UCSD-AML1 (cell line): Measurements from ENCODE around the gene OGFOD3.
"Not testable (repeated sequence)": the region's sequence is repeated elsewhere in the genome, so short reads cannot be mapped to it uniquely, and the experiment has no call there.

Source experiments
- DNase-seq: peaks from one replicate; lab custom pipeline; 2025; ENCODE audit not compliant: unreplicated experiment; lab: John Stamatoyannopoulos, UW

The OGFOD3 gene

GRCh38 chr17:82388922-82389283, 29.5 kb downstream of the OGFOD3 start:
- no peak for DNase-seq

DNA sequence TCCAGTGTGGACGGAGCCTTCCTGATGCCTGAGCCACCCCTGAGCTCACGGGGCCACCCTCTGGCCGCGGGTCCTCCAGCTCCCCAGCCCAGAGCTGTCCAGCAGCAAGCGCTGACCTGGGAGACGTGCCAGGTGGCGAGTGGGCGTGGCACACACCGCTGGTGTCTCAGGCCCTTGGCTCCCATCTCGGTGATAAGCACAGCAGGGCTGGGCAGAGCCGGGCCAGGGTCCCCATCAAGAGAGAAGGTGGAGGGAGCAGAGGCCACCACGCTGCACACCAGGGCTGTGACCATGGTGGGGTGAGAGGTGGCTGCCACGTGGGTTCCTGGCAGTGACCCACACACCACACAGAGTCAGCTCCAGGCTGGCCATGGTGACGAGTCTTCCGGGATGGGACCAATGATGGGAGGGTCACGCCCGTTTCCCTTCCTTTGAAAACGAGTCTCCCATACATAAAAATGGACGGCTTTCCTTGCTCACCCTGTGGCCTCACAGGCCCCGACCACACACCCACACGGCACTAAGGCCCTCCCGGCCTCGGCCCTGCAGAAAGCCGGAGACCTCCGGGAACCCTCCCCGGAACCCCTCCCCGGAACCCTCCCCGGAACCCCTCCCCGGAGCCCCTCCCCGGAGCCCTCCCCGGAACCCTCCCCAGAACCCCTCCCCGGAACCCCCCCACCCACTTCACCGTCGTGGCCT, 30.0 kb downstream of the OGFOD3 start:
- DNase-seq = no peak

DNA sequence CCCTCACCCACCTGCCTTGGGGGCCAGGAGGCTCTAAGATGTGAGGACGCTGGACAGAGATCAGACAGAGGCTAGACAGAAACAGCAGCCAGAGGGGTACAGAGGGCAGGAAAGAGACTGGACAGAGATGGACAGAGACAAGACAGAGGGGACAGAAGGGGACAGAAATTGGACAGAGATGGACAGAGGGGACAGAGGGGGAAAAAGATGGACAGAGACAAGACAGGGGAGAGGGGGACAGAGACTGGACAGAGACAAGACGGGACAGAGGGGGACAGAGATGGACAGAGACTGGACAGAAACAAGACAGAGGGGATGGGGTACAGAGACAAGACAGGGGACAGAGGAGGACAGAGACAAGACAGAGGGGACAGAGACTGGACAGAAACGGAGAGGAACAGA, 30.7 kb downstream of the OGFOD3 start:
- DNase-seq = no peak

DNA sequence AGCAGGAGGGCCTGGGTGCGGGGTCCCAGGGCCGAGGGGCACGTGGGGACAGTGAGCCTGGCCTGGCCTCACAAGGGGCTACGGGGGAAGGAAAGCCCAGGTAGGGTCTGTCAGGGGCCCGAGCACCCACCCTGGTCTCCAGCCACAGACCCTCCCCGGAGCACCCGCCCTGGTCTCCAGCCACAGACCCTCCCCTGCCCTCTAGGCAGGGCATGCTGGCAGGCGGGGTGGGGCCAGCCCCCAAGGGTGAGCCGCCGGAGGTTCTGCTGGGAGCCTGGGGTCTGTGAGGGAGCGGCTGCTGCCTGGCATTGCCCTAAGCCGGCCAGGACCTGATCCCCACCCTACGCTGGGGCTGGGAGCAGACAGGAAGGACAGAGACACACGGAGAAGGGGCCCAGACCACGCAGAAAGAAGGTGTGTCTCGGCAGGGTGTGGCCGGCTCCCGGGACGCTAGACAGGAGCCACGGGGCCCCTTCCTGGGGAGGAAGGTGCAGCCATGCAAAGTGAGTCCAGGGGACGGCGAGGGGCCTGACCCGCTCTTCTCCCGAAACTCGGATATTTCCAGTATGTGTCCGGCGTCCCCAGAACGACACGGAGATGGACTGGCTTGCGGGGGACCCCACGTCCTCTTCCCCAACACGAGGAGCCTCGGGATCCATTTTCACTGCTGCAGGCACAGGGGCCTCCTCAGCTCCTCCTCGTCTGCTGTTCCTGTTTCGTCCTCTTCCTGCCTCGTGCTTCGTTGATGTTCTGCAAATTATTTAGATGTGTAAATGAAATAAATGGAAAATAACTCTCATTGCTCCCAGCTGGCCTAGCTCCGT, 31.3 kb downstream of the OGFOD3 start:
- no peak for DNase-seq

- no peak for DNase-seq
These were observed 32.0 kb downstream of the OGFOD3 start for GRCh38 chr17:82386255-82386831.

DNA sequence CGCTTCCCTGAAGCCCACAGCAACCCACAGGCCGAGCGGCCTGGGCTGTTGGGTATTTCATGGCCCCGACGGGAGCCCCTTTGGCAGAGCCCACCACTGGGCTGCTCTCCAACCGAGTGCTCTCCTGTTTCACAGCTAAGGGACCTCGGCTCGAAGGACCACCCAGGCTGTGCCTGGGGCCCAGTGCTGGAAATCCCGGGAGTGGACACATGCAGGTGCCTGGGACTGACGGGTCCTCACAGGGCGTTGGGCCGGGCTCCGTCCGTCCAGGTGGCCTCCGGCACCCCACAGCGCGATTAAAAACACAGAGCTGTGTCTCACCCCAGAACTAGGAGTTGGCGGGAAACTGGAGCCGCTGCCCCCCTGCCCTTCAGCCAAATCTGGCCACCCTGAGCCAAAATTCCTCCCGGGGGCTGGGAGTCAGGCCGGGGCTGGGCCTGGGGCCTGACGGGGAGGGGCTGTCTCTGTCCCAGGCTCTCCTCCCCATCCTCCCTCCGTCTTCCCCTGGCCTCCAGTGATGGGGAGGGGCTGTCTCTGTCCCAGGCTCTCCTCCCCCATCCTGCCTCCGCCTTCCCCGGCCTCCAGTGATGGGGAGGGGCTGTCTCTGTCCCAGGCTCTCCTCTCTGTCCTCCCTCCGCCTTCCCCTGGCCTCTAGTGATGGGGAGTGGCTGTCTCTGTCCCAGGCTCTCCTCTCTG, 32.7 kb downstream of the OGFOD3 start:
- DNase-seq = no peak

GRCh38 chr17:82384730-82385481, 33.5 kb downstream of the OGFOD3 start:
- DNase-seq = no peak

DNA sequence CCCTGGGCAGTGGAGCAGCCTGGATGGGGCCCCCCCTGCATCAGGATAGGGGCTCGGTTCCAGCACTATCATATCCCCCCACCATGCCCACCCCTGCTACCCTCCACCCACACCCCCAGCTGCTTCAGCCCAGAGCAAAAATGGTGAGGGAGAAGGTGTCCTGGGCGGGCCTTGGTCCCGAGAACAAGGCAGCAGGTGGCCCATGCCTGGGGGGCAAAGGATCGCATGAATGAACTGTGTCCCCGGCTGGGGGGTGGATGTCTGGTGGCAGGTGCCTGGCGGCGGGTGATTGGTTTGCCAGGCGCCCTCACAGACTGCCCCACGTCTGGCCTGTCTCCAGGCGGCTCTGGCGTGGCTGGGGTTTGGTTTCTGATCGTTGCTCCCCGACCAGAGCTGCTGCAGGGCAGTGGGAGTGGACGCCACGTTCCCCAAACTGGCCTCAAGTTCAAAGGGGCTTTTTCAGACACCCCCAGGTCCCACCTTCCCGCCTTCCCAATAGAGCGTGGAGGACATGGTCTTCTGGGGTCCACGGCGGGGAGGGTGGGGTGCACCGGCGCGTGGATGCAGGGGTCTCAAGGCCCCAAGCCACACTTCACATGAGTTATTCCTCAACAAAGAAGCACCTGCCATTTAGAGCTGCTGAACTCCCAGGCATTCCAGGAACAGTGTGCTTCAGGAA, 34.2 kb downstream of the OGFOD3 start:
- no peak for DNase-seq

GRCh38 chr17:82383411-82383810, 35.0 kb downstream of the OGFOD3 start:
- no peak for DNase-seq

- DNase-seq = no peak
These were observed 35.5 kb downstream of the OGFOD3 start for GRCh38 chr17:82382933-82383255.

GRCh38 chr17:82382220-82382932, 36.0 kb downstream of the OGFOD3 start:
- not testable (repeated sequence) for DNase-seq

DNA sequence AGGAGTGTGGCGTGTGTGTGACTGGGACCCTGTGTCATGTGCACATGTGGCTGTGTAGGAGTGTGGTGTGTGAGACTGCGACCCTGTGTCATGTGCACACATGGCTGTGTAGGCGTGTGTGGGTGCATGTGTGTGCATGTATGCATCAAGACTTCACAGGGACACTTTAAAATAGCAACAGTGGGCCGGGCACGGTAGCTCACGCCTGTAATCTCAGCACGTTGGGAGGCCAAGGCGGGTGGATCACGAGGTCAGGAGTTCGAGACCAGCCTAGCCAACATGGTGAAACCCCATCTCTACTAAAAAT, 36.7 kb downstream of the OGFOD3 start:
- not testable (repeated sequence) for DNase-seq

DNA sequence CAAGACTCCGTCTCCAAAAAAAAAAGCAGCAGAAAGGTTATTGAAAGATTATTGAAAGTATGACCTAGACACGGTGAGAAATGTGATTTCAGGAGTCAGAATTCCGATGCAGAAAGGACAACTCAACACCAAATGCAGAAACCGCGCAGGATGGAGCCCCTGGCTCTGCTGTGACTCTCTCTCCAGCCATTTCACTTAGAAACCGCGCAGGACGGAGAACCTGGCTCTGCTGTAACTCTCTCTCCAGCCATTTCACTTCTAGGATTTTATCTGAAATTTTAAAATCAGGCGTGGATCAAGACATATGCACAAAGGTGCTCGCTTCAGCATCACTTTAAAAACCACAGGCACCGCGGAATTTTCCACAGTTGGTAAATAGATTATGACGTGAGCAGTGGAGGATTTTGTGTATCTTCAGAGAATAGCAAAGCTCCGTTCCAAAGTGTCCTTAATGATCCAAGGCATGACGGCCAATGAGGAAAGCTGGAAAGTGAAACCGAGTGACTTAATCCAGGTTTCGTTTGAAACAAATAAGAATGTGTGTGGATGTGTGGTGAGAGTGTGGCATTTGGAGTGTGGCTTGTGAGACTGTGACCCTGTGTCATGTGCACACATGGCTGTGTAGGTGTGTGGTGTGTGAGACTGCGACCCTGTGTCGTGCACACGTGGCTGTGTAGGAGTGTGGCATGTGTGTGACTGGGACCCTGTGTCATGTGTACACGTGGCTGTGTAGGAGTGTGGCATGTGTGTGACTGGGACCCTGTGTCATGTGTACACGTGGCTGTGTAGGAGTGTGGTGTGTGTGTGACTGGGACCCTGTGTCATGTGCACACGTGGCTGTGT, 37.3 kb downstream of the OGFOD3 start:
- DNase-seq = no peak

GRCh38 chr17:82378741-82379021, 39.7 kb downstream of the OGFOD3 start:
- DNase-seq = no peak

DNA sequence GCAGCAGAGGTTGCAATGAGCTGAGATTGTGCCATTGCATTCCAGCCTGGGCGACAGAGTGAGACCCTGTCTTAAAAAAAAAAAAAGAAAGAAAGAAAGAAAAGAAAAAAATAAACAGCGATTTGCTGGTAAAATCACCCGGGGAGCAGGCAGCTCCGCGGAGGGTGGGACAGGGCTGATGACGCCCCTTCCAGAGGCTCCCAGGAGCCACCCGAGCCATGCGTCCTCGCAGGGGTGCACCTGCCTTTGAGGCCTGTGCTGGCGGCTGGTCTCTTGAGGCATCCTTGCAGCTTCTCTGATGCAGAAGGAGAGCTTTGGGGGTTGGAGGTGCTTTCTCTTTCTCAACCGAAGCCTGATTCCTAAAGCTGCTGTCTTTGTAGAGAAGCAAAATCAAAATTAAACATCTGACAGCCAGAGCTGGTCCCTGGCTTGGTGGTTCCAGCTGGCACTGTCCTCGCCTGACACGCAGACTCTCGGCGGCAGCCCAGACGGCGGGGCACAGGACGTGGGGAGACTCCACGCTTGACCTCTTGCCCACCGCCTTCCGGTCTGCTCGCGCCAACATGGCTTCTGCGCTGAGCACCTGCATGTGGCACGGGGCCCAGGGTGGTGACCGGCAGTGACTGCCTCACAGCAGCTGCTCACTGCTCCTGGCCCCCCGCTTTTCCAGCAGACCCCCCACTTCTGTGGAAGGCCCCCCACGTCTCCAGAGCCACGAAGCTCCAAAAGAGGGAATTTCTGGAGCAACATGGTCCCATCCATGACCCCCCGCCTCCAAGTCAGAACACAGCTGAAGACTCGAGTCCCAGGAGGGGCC, 40.3 kb downstream of the OGFOD3 start:
- DNase-seq = no peak

- not testable (repeated sequence) for DNase-seq
These were observed 41.1 kb downstream of the OGFOD3 start for GRCh38 chr17:82377294-82377693.

DNA sequence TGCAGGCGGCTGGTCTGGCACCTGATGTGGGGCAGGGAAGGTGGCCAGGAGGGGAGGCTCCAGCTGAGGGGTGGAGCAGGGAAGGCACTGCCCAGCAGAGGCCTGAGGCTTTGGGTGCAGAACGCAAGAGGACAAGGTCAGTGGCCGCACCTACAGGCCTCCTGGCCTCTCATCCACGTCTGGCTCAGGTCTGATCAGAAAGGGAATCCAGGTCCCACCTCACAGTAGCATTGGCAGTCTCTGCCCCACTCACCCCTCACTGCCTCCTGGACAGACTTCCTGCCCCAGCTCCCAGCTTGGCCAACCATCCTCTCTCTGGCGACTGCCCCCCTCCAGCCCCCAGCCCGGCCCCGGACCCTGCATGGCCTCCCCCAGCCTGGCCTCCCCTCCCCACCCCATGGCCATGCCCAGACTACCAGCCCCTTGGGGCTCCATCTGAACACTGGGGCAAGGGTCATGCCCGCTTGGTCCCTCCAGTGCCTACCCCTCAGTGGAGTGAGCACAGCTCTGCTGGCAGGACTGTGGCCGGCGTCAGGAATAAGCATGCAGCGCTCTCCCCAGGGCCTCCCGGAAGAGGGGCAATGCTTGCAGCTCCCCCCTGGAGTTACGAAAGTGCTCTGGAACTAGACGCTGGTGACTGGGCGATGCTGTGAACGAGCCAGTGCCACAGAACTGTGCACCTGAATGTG, 42.2 kb downstream of the OGFOD3 start:
- no peak for DNase-seq
